ENCODE data around the gene CABLES1.
"Not testable (repeated sequence)": the region's sequence is repeated elsewhere in the genome, so short reads cannot be mapped to it uniquely, and the experiment has no call there.

Gene CABLES1

GRCh38 chr18:23238651-23239349, 103.5 kb downstream of the CABLES1 start:
- DNase-seq (ENCODE audit: extremely low read depth in 1 of 2, low read depth in 1 of 2) = no peak

- no peak for DNase-seq (ENCODE audit: extremely low read depth in 1 of 2, low read depth in 1 of 2)
Observed at GRCh38 chr18:23239350-23239692, 104.0 kb downstream of the CABLES1 start.

GRCh38 chr18:23239885-23240608, 104.8 kb downstream of the CABLES1 start:
- no peak for DNase-seq (ENCODE audit: extremely low read depth in 1 of 2, low read depth in 1 of 2)

GRCh38 chr18:23240609-23240930, 105.3 kb downstream of the CABLES1 start:
- DNase-seq (ENCODE audit: extremely low read depth in 1 of 2, low read depth in 1 of 2) = no peak

- not testable (repeated sequence) for DNase-seq (ENCODE audit: extremely low read depth in 1 of 2, low read depth in 1 of 2)
Observed at GRCh38 chr18:23241833-23242496, 106.7 kb downstream of the CABLES1 start.

- no peak for DNase-seq (ENCODE audit: extremely low read depth in 1 of 2, low read depth in 1 of 2)
Observed at GRCh38 chr18:23243178-23243577, 107.9 kb downstream of the CABLES1 start.

- no peak for DNase-seq (ENCODE audit: extremely low read depth in 1 of 2, low read depth in 1 of 2)
Observed at GRCh38 chr18:23243816-23244215, 108.5 kb downstream of the CABLES1 start.

GRCh38 chr18:23244401-23244800, 109.1 kb downstream of the CABLES1 start:
- no peak for DNase-seq (ENCODE audit: extremely low read depth in 1 of 2, low read depth in 1 of 2)

GRCh38 chr18:23245461-23245860, 110.2 kb downstream of the CABLES1 start:
- no peak for DNase-seq (ENCODE audit: extremely low read depth in 1 of 2, low read depth in 1 of 2)

GRCh38 chr18:23247331-23247730, 112.0 kb downstream of the CABLES1 start:
- DNase-seq (ENCODE audit: extremely low read depth in 1 of 2, low read depth in 1 of 2) = no peak

- DNase-seq (ENCODE audit: extremely low read depth in 1 of 2, low read depth in 1 of 2) = no peak
Observed at GRCh38 chr18:23247896-23248295, 112.6 kb downstream of the CABLES1 start.

GRCh38 chr18:23248826-23249225, 113.5 kb downstream of the CABLES1 start:
- DNase-seq (ENCODE audit: extremely low read depth in 1 of 2, low read depth in 1 of 2) = no peak

GRCh38 chr18:23249348-23249747, 114.1 kb downstream of the CABLES1 start:
- DNase-seq (ENCODE audit: extremely low read depth in 1 of 2, low read depth in 1 of 2) = no peak

- DNase-seq (ENCODE audit: extremely low read depth in 1 of 2, low read depth in 1 of 2) = no peak
Observed at GRCh38 chr18:23250893-23251656, 115.8 kb downstream of the CABLES1 start.

- DNase-seq (ENCODE audit: extremely low read depth in 1 of 2, low read depth in 1 of 2) = no peak
Observed at GRCh38 chr18:23253630-23254029, 118.3 kb downstream of the CABLES1 start.

GRCh38 chr18:23257137-23257536, 121.9 kb downstream of the CABLES1 start:
- DNase-seq (ENCODE audit: extremely low read depth in 1 of 2, low read depth in 1 of 2) = no peak

- no peak for DNase-seq (ENCODE audit: extremely low read depth in 1 of 2, low read depth in 1 of 2)
Observed at GRCh38 chr18:23257686-23258565, 122.6 kb downstream of the CABLES1 start.

GRCh38 chr18:23258566-23259469, 123.5 kb downstream of the CABLES1 start:
- no peak for DNase-seq (ENCODE audit: extremely low read depth in 1 of 2, low read depth in 1 of 2)

All from stimulated activated CD8-positive, alpha-beta memory T cell treated with anti-CD3 and anti-CD28 coated beads, Interleukin-7, amount 100 ng/mL, for 48 hours (primary cell).